GM19468 (cell line): ENCODE results near the gene CENPL.
"Not testable (repeated sequence)": the region's sequence is repeated elsewhere in the genome, so short reads cannot be mapped to it uniquely, and the experiment has no call there.

Source experiments
- ATAC-seq: cut with Tn5 transposase; IDR thresholded peaks from one replicate; pipeline ENCODE4 v1.9.1; 2021; ENCODE audit warnings: mild to moderate bottlenecking, moderate library complexity, moderate number of reproducible peaks; ENCODE audit not compliant: unreplicated experiment; ENCODE audit errors: extremely low read depth

Gene CENPL

GRCh38 chr1:173824315-173825081 is at the start of gene CENPL, which contains the start of gene DARS2:
CENPL (minus strand) TSS chr1:173824883; CDS start chr1:173811299, 13,584 bp downstream.
DARS2 (plus strand) TSS chr1:173824673; CDS start chr1:173825230, 557 bp downstream.
- peak; percentile 84 for ATAC-seq

- ATAC-seq: no peak
Observed at GRCh38 chr1:173871500-173871899, 46.8 kb upstream of the CENPL start.

GRCh38 chr1:173871091-173871490 is 46.4 kb upstream of the CENPL start:
- ATAC-seq: no peak

- ATAC-seq: no peak
Observed at GRCh38 chr1:173870252-173871075, 45.8 kb upstream of the CENPL start.

DNA sequence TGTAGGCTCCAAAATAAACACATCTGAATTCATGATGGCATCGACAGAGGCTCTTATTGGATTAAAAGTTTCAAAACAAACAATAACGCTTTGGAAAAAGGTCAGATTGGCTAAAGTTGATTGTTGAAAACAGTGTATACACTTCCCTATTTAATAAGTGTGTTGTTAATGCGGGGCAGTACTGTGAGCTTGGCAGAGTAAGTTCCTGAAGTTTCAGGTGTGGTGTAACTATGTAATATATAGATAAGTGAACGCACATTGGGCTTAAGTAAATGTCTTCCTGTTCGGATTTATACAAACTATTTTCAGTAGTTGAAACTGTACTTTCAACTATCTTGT is 44.3 kb upstream of the CENPL start:
- no peak for ATAC-seq

DNA sequence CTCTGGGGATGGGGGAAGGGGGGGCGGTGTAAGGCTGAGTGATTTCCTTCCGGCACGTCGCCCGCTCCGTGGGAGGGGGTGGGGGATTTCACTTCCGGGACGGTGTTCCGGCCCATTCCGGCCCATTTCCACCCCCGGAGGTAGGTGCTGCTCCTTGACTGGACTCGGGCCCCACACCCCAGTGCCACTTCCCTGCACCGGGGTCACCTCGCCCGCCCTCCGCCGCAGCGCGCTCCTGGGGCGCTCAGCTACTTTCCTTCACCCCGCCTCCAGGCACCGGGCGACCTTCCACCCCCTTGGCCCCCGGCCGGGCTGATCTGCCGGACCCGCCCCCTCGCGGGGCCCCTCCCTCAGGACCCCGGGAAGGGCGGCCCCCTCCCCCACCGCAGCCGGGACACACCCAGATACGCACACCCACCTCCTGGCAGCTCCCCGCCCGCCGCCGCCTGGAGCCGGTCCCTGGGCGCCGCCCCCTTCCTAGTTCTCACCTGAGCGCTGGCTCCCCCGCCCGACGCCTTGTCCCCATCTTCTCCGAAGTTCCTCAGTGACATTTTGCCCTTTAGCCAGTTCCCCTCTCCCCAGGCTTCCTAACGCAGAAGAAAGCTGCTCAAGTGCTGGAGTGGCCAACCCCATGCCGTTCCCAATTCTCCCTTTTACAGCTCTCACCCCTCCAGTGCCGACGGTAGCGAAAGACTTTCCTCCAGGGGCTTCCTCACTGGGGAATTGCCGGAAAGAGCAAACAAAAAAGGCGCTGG is 43.8 kb upstream of the CENPL start, which contains the start of gene ZBTB37:
ZBTB37 (plus strand) TSS at position 115 of the 755 bp plus-strand sequence. CDS start 1,846 bp downstream, outside the sequence.
- peak; percentile 37 for ATAC-seq

GRCh38 chr1:173867753-173868265 is 43.1 kb upstream of the CENPL start, which contains the start of gene GAS5:
GAS5 (minus strand) TSS chr1:173867989.
- ATAC-seq: peak; percentile 55

- ATAC-seq: no peak
Observed at GRCh38 chr1:173867141-173867752, 42.6 kb upstream of the CENPL start.

DNA sequence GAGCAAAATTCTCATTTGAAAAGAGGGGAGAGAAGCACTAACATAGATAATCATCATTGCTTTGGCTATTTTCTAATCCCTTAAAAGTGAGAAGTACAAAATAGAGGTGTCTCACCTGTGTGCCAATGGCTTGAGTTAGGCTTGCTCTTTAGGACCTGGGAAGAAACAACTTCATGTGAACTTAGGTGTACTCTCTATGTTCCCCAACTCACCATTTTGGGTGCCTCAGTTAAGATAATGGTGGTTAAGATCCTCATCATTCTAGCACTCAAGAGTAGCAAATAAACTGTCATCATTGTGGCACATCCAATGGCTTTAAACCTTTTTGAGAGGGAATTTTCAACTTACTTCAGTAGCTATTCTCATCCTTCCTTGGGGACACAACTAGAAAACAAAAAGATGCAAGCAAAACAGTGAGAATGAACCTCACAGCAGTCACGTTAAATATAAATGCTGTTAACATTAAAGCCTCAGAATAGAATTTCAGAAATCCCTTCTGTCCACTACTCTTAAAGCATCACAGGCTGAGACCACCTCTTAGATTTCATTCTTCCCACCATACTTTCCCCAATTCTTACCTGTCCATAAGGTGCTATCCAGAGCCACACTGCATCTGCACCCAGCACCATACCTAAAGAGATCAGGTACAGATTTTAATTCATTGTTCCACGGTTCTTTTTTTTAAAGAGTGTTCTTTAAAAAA is 41.9 kb upstream of the CENPL start:
- ATAC-seq: no peak

GRCh38 chr1:173865468-173866164 is 40.9 kb upstream of the CENPL start:
- ATAC-seq: no peak

DNA sequence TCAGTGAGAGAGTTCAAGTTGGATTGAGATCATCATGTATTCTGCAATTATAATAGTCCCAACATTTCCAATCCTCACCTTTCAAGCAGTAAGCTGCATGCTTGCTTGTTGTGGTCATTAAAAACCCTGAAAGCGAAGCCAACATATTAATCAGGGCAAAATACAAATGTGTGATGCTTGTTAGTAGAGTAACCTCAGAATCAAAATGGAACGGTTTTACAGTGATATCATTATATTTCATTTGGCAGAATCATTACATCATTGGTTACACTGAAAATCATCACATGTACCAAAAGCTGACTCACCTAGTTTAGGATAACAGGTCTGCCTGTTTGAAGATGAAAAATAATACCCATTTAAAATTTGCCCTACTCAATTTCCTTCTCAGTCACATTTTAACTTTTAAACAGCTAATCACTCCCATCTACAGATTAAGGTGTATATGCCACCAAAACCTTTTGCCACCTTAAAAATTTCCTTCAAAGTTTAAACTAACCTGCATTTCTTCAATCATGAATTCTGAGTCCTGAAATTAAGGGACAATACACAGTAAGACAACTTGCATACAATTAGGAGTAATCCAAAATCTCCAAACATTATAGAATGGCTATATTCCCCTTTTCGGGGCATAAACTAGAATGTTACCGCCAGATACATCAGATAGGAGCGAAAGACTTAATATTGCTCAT is 39.6 kb upstream of the CENPL start:
- ATAC-seq: no peak

DNA sequence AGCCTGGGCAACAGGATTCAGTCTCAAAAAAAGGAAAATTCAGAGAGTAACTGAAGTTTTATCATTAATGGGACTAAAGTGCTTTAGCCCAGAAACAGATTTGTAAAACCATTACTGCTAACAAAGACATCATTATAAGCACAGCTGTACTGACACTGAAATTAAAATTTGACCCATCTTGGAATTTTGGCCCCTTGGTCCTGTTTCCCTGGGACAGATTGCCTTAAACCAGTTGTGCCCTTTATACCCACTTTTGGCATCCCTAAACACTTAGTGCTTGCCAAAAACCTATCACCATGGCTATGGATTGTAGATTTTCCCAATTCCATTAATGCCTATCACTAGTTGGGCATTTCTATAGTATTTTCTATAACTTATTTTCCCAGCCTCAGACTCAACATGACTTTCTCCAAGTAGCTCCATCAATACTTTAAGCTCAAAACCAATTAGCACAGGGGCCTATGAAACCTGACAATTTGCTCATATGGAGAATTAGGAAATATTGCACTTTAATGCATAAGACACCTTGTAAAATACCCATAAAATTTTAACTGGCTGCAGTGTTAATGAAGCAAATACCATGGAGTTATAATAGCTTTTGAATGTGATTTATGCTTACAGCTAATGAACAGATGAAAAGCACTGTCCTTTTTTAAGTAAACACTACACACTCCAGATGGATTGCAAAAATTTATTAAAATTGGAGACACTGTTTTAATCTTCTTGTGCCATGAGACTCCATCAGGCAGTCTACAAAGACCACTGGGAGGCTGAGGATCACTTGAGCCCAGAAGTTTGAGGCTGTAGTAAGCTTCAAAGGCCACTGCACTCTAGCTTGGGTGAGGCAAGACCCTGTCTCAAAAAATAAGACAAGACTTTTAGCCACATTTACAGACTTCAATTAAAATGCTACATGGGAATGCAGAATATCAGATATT is 38.8 kb upstream of the CENPL start:
- ATAC-seq: no peak

DNA sequence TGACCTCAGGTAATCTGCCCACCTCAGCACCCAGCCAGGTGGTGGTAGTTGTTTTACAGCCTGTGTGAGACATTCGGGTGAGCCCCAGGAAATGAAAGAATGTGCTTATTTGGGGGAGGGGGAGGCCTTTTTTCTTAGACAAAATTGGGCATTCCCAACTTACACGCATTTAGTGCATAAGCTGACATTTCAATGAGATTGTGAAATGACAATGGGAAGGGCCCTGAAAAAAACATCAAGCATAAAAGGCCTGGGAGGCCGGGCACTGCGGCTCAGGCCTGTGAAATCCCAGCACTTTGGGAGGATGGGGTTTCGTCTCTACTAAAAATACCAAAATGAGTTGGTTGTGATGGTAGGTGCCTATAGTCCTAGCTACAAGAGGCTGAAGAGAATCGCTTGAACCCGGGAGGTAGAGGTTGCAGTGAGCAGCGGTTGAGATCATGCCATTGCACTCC is 38.1 kb upstream of the CENPL start:
- no peak for ATAC-seq

- ATAC-seq: not testable (repeated sequence)
Observed at GRCh38 chr1:173862146-173862768, 37.6 kb upstream of the CENPL start.

GRCh38 chr1:173861731-173862145 is 37.1 kb upstream of the CENPL start:
- no peak for ATAC-seq

DNA sequence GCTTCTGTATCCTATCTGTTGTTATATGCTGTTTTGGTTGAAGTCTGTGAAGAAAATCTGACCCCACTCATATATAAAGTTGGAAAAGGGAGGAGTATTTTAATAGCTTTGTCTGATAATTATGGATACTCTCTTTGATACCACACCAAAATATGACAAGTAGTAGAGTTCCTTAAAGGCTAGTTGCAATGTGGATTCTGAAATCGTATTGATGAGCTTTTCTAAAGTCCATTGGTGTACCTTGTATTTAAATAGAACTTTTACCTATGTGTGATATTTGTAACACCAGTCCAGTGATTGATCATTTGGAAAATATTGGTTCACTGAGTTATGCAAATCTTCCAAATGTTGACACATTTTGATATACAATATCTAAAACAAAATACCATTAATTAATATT is 35.4 kb upstream of the CENPL start:
- ATAC-seq: no peak
